ENCODE measurements around the gene C10orf62. TPM values are rescaled to one million over a fixed set of nuclear protein-coding genes. Genes with fewer than 3 reads are reported as not detected.

The C10orf62 gene
- polyA plus RNA-seq, 3 donors, result not detected

DNA sequence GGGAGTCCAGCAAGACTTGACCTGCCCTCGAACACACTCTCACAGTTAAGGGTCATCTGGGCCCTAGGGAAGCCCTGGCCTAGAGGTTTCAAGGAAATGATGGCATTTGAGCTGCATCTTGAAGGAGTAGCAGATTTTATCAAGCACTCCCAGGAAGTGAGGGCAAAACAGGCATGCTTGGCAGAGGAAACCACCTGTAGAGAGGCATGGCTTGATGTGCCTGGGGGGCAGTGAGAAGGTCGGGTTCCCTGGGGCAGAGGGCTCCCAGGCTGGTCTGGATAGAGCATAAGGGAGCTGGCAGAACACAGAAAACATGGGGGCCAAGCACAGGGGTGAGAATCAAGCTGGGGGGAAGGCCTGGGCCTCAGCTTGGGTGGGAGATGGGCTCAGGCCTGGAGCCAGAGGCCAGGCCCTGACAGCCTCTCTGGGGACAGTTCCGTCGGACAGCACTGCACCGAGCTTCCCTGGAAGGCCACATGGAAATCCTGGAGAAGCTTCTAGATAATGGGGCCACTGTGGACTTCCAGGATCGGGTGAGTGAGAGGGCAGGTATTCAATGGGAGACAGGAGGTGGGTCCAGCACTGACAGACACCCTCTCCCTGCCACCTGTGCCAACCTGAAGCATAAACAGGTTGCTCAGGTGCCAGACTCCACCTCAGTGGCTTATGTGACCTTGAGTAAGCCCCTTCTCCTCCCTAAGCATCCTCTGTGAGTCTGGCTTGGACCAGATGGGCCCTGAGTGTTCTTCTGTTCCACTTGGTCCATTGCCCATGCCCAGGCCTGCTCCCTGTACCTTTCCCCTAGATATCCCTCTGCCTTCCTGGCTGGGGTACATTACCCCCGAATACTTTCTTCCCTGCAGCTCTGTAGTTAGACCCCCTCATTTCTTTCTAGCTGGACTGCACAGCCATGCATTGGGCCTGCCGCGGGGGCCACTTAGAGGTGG is 8.8 kb upstream of the C10orf62 start:
- Histone ChIP-seq H3K4me2 (replicated peaks; ENCODE audit: extremely low read depth, low read length, poor library complexity, severe bottlenecking) (no peak overlapping the region), H3K27ac (ENCODE audit: low read depth in 1 of 2, low read length in 2 of 2) (no peak overlapping the region), H3K4me3 (replicated peaks in 1 of 3; ENCODE audit: low read depth in 2 of 3, low read length in 3 of 3) (no peak overlapping the region), H2AFZ (ENCODE audit: insufficient read depth, low read depth, low read length, poor library complexity, severe bottlenecking) (no peak overlapping the region), H3K79me2 (ENCODE audit: insufficient read depth, low read length) (no peaks in the 10 kb centered on the region), H4K20me1 (ENCODE audit: insufficient read depth, low read length) (no peaks in the 10 kb centered on the region), H3K9me3 (replicated peaks in 1 of 2; ENCODE audit: control insufficient read depth in 1 of 2, insufficient read depth in 1 of 2, low read length in 2 of 2) (no peaks in the 10 kb centered on the region), H3K27me3 (ENCODE audit: control insufficient read depth in 2 of 2, insufficient read depth in 2 of 2, low read length in 2 of 2) (peaks cover 0 to 6% of the 10 kb centered on the region in 2 donors), H3K9ac (ENCODE audit: insufficient read depth, low read length, poor library complexity, severe bottlenecking) (no peak overlapping the region), H3K4me1 (ENCODE audit: control insufficient read depth in 1 of 2, insufficient read depth in 2 of 2, low read length in 2 of 2) (no peaks in the 10 kb centered on the region), H3K36me3 (replicated peaks in 1 of 2; ENCODE audit: control insufficient read depth in 1 of 2, insufficient read depth in 2 of 2, low read length in 2 of 2) (no peaks in the 10 kb centered on the region)
- TF ChIP-seq, protein P1, sequence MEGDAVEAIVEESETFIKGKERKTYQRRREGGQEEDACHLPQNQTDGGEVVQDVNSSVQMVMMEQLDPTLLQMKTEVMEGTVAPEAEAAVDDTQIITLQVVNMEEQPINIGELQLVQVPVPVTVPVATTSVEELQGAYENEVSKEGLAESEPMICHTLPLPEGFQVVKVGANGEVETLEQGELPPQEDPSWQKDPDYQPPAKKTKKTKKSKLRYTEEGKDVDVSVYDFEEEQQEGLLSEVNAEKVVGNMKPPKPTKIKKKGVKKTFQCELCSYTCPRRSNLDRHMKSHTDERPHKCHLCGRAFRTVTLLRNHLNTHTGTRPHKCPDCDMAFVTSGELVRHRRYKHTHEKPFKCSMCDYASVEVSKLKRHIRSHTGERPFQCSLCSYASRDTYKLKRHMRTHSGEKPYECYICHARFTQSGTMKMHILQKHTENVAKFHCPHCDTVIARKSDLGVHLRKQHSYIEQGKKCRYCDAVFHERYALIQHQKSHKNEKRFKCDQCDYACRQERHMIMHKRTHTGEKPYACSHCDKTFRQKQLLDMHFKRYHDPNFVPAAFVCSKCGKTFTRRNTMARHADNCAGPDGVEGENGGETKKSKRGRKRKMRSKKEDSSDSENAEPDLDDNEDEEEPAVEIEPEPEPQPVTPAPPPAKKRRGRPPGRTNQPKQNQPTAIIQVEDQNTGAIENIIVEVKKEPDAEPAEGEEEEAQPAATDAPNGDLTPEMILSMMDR (IDR thresholded peaks at IDR 0.05), result no peak
- peaks cover 6 to 20% (median 15%) of the 10 kb centered on the region in 3 donors for H3K27me3 Mint-ChIP-seq (ENCODE audit: low read depth in 3 of 3)
- H3K27ac Mint-ChIP-seq, result no peak overlapping the region
- WGBS (ENCODE audit: insufficient coverage), result 94% methylated on average over 6 of the region's 9 CpGs
- intact Hi-C loops (cut with micrococcal nuclease), result no loop called here
- no peak overlapping the region for H3K4me3 Mint-ChIP-seq
- no peaks in the 10 kb centered on the region for H3K9me3 Mint-ChIP-seq
- no peaks in the 10 kb centered on the region for H3K36me3 Mint-ChIP-seq
- no peak for DNase-seq
- H3K4me1 Mint-ChIP-seq, result no peaks in the 10 kb centered on the region

DNA sequence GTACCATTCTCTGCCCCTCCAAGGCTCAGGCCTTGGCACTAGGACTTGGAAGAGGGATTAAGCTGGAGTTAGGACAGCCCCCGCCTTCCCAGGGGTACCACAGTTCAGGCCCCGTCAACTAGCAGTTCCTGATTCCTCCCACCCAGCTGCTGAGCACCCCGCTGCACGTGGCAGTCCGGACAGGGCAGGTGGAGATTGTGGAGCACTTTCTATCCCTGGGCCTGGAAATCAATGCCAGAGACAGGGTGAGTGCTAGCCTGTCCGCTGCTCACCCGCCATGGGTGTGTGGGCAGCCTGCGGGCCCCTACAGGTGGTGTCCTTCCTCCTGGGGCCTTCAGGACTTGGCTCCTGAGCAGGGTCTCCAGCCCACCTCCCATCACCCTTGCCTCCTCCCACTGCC is 7.4 kb upstream of the C10orf62 start:
- TF ChIP-seq, protein P1 (IDR thresholded peaks at IDR 0.05), result no peak
- Mint-ChIP-seq H3K36me3 (no peaks in the 10 kb centered on the region), H3K4me3 (no peak overlapping the region), H3K27me3 (ENCODE audit: low read depth in 3 of 3) (peaks cover 6 to 20% (median 16%) of the 10 kb centered on the region in 3 donors), H3K27ac (no peak overlapping the region), H3K9me3 (no peaks in the 10 kb centered on the region), H3K4me1 (no peaks in the 10 kb centered on the region)
- H3K79me2 ChIP-seq (ENCODE audit: insufficient read depth, low read length), result no peaks in the 10 kb centered on the region
- H3K4me1 ChIP-seq (ENCODE audit: control insufficient read depth in 1 of 2, insufficient read depth in 2 of 2, low read length in 2 of 2), result no peaks in the 10 kb centered on the region
- peaks cover 0 to 6% of the 10 kb centered on the region in 2 donors for H3K27me3 ChIP-seq (ENCODE audit: control insufficient read depth in 2 of 2, insufficient read depth in 2 of 2, low read length in 2 of 2)
- H4K20me1 ChIP-seq (ENCODE audit: insufficient read depth, low read length), result no peaks in the 10 kb centered on the region
- intact Hi-C loops (cut with micrococcal nuclease), result no loop called here
- H3K4me2 ChIP-seq (replicated peaks; ENCODE audit: extremely low read depth, low read length, poor library complexity, severe bottlenecking), result no peak overlapping the region
- no peak for DNase-seq
- H3K27ac ChIP-seq (ENCODE audit: low read depth in 1 of 2, low read length in 2 of 2), result no peak overlapping the region
- no peaks in the 10 kb centered on the region for H3K36me3 ChIP-seq (replicated peaks in 1 of 2; ENCODE audit: control insufficient read depth in 1 of 2, insufficient read depth in 2 of 2, low read length in 2 of 2)
- no peak overlapping the region for H3K9ac ChIP-seq (ENCODE audit: insufficient read depth, low read length, poor library complexity, severe bottlenecking)
- no peaks in the 10 kb centered on the region for H3K9me3 ChIP-seq (replicated peaks in 1 of 2; ENCODE audit: control insufficient read depth in 1 of 2, insufficient read depth in 1 of 2, low read length in 2 of 2)
- WGBS (ENCODE audit: insufficient coverage), result 100% methylated on average over 3 of the region's 8 CpGs
- H2AFZ ChIP-seq (ENCODE audit: insufficient read depth, low read depth, low read length, poor library complexity, severe bottlenecking), result no peak overlapping the region
- no peak overlapping the region for H3K4me3 ChIP-seq (replicated peaks in 1 of 3; ENCODE audit: low read depth in 2 of 3, low read length in 3 of 3)
